GM12874 (cell line): ENCODE measurements around the gene MYOM3.

Experiments used
- TF ChIP-seq, protein P1 (sequence below): IDR thresholded peaks from 2 replicates; pipeline ENCODE4 v1.5.1; 2011; ENCODE audit warnings: low read depth, mild to moderate bottlenecking, control low read depth, low read length, moderate library complexity; ENCODE audit not compliant: insufficient read depth

The MYOM3 gene

DNA sequence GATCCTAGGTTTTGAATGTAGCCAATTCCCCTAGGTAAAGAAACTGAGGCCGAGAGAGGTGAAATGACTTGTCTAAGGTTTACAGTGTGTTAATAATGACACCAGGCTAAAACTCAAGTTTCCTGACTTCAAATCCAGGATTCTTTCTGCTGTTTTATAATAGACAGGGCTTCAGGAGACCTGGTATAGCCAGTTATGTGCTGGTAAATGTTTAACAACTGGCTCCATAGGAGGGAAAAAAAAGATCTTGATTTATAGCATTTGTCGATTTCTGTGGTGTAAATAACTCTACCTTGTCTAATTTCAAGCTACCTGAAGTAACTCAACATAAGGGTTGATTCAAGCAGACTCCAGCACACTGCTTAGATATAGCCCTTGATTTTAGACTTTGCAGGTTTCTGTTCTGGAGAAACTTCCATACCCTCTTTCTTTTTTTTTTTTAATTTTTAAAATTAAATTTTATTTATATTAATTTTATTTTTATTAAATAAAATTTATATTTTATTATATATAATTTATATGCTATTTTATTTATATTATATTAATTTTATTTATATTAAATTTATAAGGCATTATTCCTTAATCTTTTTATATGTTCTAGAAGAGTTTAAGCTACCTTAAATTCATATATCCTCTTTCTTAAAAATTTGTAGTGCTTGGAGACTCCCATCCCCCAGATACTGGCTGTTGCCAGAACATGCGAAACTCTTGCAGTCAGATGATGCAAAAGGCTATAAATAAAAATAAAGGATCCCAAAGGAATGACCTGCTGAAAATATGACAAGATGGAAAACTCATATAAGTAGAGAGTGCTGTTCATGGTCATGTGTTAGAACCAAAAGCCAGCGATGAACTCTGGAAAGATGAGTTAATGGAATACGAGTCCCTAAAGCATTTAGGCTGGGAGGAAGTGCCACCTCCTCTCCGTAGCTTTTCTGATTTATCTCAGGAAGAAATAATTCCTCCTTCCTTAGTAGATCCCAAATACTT, 96.4 kb downstream of the MYOM3 start:
- TF ChIP-seq, protein P1, sequence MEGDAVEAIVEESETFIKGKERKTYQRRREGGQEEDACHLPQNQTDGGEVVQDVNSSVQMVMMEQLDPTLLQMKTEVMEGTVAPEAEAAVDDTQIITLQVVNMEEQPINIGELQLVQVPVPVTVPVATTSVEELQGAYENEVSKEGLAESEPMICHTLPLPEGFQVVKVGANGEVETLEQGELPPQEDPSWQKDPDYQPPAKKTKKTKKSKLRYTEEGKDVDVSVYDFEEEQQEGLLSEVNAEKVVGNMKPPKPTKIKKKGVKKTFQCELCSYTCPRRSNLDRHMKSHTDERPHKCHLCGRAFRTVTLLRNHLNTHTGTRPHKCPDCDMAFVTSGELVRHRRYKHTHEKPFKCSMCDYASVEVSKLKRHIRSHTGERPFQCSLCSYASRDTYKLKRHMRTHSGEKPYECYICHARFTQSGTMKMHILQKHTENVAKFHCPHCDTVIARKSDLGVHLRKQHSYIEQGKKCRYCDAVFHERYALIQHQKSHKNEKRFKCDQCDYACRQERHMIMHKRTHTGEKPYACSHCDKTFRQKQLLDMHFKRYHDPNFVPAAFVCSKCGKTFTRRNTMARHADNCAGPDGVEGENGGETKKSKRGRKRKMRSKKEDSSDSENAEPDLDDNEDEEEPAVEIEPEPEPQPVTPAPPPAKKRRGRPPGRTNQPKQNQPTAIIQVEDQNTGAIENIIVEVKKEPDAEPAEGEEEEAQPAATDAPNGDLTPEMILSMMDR = no peak

DNA sequence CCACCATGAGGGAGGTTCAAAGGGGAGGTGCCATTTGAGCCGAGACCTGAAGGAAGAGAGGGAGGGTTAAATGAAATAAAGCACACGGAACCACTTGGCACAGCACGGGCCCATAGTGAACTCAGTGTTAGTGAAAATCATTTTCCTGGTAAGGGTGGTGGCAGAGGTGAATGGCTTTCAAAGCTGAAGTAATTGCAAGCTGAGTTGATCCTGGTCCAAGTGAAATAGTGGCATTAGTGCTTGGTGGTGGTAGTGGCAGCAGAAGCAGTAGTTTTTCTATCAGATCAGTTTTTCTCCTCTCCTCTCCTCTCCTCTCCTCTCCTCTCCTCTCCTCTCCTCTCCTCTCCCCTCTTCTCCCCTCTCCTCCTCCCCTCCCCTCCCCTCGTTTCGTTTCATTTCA, 101.3 kb downstream of the MYOM3 start:
- TF ChIP-seq, protein P1 = no peak

GRCh38 chr1:24009406-24009805, 102.5 kb downstream of the MYOM3 start:
- TF ChIP-seq, protein P1 = no peak

DNA sequence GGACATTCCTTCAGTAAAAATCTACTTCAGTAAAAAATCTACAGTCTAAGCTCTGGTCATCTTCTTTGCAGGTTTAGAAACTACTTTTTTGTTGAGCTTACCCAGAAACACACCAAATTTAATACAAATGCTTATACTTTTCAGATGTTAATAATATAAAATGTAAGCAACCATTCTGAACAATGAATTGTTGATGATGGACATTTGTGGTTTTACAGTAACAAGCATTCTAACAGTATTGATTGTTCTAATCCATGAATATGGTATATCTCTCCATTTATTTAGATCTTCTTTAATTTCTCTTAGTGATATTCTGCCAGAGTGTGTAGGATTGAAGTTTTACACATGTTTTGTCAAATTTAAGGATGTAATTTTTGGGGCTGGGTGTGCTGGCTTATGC, 104.9 kb downstream of the MYOM3 start:
- TF ChIP-seq, protein P1 = no peak
